GM21737 (cell line): ENCODE measurements around the gene PTH1R.

Experiments used
- ATAC-seq: cut with Tn5 transposase; IDR thresholded peaks from one replicate; pipeline ENCODE4 v1.9.1; 2021; ENCODE audit warnings: mild to moderate bottlenecking, moderate library complexity; ENCODE audit not compliant: unreplicated experiment

Gene PTH1R

GRCh38 chr3:46942481-46943236 lies 65.1 kb downstream of the PTH1R start:
- ATAC-seq: no peak

GRCh38 chr3:46943237-46944187 lies 66.0 kb downstream of the PTH1R start:
- no peak for ATAC-seq

- ATAC-seq: no peak
Measured at GRCh38 chr3:46944191-46944590, 66.7 kb downstream of the PTH1R start.

- no peak for ATAC-seq
Measured at GRCh38 chr3:46946416-46946815, 68.9 kb downstream of the PTH1R start.

GRCh38 chr3:46946856-46947545 lies 69.5 kb downstream of the PTH1R start:
- ATAC-seq: no peak

- no peak for ATAC-seq
Measured at GRCh38 chr3:46947546-46947901, 70.0 kb downstream of the PTH1R start.

GRCh38 chr3:46947981-46948791 lies 70.7 kb downstream of the PTH1R start:
- no peak for ATAC-seq

- ATAC-seq: no peak
Measured at GRCh38 chr3:46948830-46949671, 71.5 kb downstream of the PTH1R start.

GRCh38 chr3:46950177-46950576 lies 72.7 kb downstream of the PTH1R start:
- no peak for ATAC-seq

GRCh38 chr3:46950650-46951241 lies 73.2 kb downstream of the PTH1R start:
- no peak for ATAC-seq

- no peak for ATAC-seq
Measured at GRCh38 chr3:46952813-46953212, 75.3 kb downstream of the PTH1R start.
